OCI-LY1 (cell line): ENCODE results near the gene PPDPF.

ENCODE experiments used
- H2AFZ ChIP-seq: fragments of 200-600 bp; sonication (generic), shearing (Covaris generic); 2 replicates; pipeline ENCODE4 v1.6.0; 2014; ENCODE audit warnings: antibody characterized with exemption, mild to moderate bottlenecking, low read length
- H3F3A ChIP-seq: fragments of 200-600 bp; sonication (generic), shearing (Covaris generic); 2 replicates; pipeline ENCODE4 v1.6.0; 2014; ENCODE audit warnings: mild to moderate bottlenecking, antibody characterized with exemption, low read length, moderate library complexity; ENCODE audit not compliant: insufficient read depth
- H3K27ac ChIP-seq: fragments of 200-600 bp; sonication (generic); 2 replicates; pipeline ENCODE4 v1.5.1; 2014; ENCODE audit warnings: low read length, mixed run types, mild to moderate bottlenecking, low read depth; ENCODE audit not compliant: poor library complexity, severe bottlenecking
- H3K27me3 ChIP-seq: fragments of 200-600 bp; sonication (generic); 2 replicates; pipeline ENCODE4 v1.6.0; 2014; ENCODE audit warnings: antibody characterized with exemption, mild to moderate bottlenecking, low read length, moderate library complexity; ENCODE audit not compliant: insufficient read depth
- H3K36me3 ChIP-seq: fragments of 200-600 bp; sonication (generic); 2 replicates; pipeline ENCODE4 v1.6.1; 2014; ENCODE audit warnings: mild to moderate bottlenecking, antibody characterized with exemption, low read length, moderate library complexity, mixed read lengths; ENCODE audit not compliant: insufficient read depth
- H3K4me1 ChIP-seq: fragments of 200-600 bp; sonication (generic); 2 replicates; pipeline ENCODE4 v1.5.1; 2014; ENCODE audit warnings: mild to moderate bottlenecking, low read length, moderate library complexity; ENCODE audit not compliant: insufficient read depth, severe bottlenecking
- H3K4me2 ChIP-seq: fragments of 200-600 bp; sonication (generic), shearing (Covaris generic); 2 replicates; pipeline ENCODE4 v1.6.1; 2014; ENCODE audit warnings: low read length
- H3K4me3 ChIP-seq: fragments of 200-600 bp; sonication (generic); 2 replicates; pipeline ENCODE4 v1.5.1; 2014; ENCODE audit warnings: low read length, low read depth, mild to moderate bottlenecking, mixed read lengths; ENCODE audit not compliant: poor library complexity, severe bottlenecking
- H3K79me2 ChIP-seq: fragments of 200-600 bp; shearing (Covaris generic); 2 replicates; pipeline ENCODE4 v1.6.1; 2016; ENCODE audit warnings: mixed run types, low read length, mixed read lengths; ENCODE audit not compliant: insufficient read depth
- H3K9ac ChIP-seq: fragments of 200-600 bp; sonication (generic), shearing (Covaris generic); 2 replicates; pipeline ENCODE4 v1.6.1; 2014; ENCODE audit warnings: mild to moderate bottlenecking, low read length, mixed read lengths
- H3K9me2 ChIP-seq: fragments of 200-600 bp; sonication (generic), shearing (Covaris generic); 2 replicates; pipeline ENCODE4 v1.6.1; 2014; ENCODE audit warnings: low read depth, mild to moderate bottlenecking, low read length, mixed read lengths
- H3K9me3 ChIP-seq: fragments of 200-600 bp; shearing (Covaris generic); 2 replicates; pipeline ENCODE4 v1.6.1; 2014; ENCODE audit warnings: low read length, mixed read lengths
- H4K20me1 ChIP-seq: fragments of 200-600 bp; sonication (generic), shearing (Covaris generic); 2 replicates; pipeline ENCODE4 v1.6.0; 2016; ENCODE audit warnings: mild to moderate bottlenecking, low read length; ENCODE audit not compliant: insufficient read depth
- CTCF ChIP-seq: fragments of 200-600 bp; sonication (generic), shearing (Covaris generic); IDR thresholded peaks from 2 replicates; pipeline ENCODE4 v1.5.1; 2017; ENCODE audit warnings: mild to moderate bottlenecking, antibody characterized with exemption, low read length, moderate library complexity, mixed read lengths
- EZH2 ChIP-seq: fragments of 200-600 bp; sonication (generic), shearing (Covaris generic); IDR thresholded peaks from 2 replicates; pipeline ENCODE4 v1.8.0; 2017; ENCODE audit warnings: borderline replicate concordance, mixed run types, mild to moderate bottlenecking, antibody characterized with exemption, low read length, moderate library complexity, mixed read lengths

The PPDPF gene

GRCh38 chr20:63487781-63488241 is 32.8 kb upstream of the PPDPF start:
- Histone ChIP-seq H3F3A (no peaks in the 10 kb centered on the region), H3K36me3 (no peaks in the 10 kb centered on the region), H3K4me3 (no peak overlapping the region), H3K79me2 (no peaks in the 10 kb centered on the region), H3K27me3 (no peaks in the 10 kb centered on the region), H3K9ac (no peak overlapping the region), H2AFZ (no peak overlapping the region), H3K4me2 (no peak overlapping the region), H3K9me2 (no peaks in the 10 kb centered on the region), H3K9me3 (no peaks in the 10 kb centered on the region), H3K4me1 (no peaks in the 10 kb centered on the region), H4K20me1 (no peaks in the 10 kb centered on the region), H3K27ac (no peak overlapping the region)
- TF ChIP-seq EZH2 (no peak), CTCF (no peak)

GRCh38 chr20:63488315-63489251 is 32.0 kb upstream of the PPDPF start:
- H3K36me3 ChIP-seq: no peaks in the 10 kb centered on the region
- no peaks in the 10 kb centered on the region for H3K27me3 ChIP-seq
- H3K79me2 ChIP-seq: no peaks in the 10 kb centered on the region
- no peak overlapping the region for H3K4me2 ChIP-seq
- H2AFZ ChIP-seq: no peak overlapping the region
- H3K4me1 ChIP-seq: no peaks in the 10 kb centered on the region
- no peak overlapping the region for H3K9ac ChIP-seq
- TF ChIP-seq EZH2: no peak
- no peak for TF ChIP-seq CTCF
- no peaks in the 10 kb centered on the region for H4K20me1 ChIP-seq
- H3K27ac ChIP-seq: no peak overlapping the region
- H3K9me3 ChIP-seq: no peaks in the 10 kb centered on the region
- H3F3A ChIP-seq: no peaks in the 10 kb centered on the region
- no peak overlapping the region for H3K4me3 ChIP-seq
- no peaks in the 10 kb centered on the region for H3K9me2 ChIP-seq

GRCh38 chr20:63490416-63490815 is 30.1 kb upstream of the PPDPF start:
- Histone ChIP-seq H2AFZ (no peak overlapping the region), H3K9me3 (no peaks in the 10 kb centered on the region), H3K9me2 (no peaks in the 10 kb centered on the region), H3K9ac (no peak overlapping the region), H3K27ac (no peak overlapping the region), H3K4me2 (no peak overlapping the region), H3K27me3 (no peaks in the 10 kb centered on the region; the same call in 1 of the 2 replicates), H4K20me1 (no peaks in the 10 kb centered on the region), H3K79me2 (no peaks in the 10 kb centered on the region), H3F3A (no peaks in the 10 kb centered on the region), H3K4me1 (no peaks in the 10 kb centered on the region), H3K36me3 (no peaks in the 10 kb centered on the region), H3K4me3 (no peak overlapping the region)
- TF ChIP-seq CTCF (no peak), EZH2 (no peak)
